Mesenteric fat pad (tissue), 1 donor: ENCODE data around the gene TWIST2. TPM values are rescaled to one million over a fixed set of nuclear protein-coding genes. Genes with fewer than 3 reads are reported as not detected.

Source experiments
- DNase-seq: peaks from one replicate; pipeline ENCODE4 v3.0.0-alpha.2; 2020; ENCODE audit warnings: low spot score
- total RNA-seq: library from RNA; stranded (reverse); fragmentation: NEBNext Ultra II Directional; extraction: Animal tissue kit (Norgen Biotek cat#: 25700); gene quantifications from one replicate; pipeline ENCODE4 v1.2.1, GENCODE V29; 2021
- donor health status: DM: yes; HTN: yes; CAD: no.

The TWIST2 gene
- total RNA-seq, 1 donor from 2014 or later = 73.9 TPM

DNA sequence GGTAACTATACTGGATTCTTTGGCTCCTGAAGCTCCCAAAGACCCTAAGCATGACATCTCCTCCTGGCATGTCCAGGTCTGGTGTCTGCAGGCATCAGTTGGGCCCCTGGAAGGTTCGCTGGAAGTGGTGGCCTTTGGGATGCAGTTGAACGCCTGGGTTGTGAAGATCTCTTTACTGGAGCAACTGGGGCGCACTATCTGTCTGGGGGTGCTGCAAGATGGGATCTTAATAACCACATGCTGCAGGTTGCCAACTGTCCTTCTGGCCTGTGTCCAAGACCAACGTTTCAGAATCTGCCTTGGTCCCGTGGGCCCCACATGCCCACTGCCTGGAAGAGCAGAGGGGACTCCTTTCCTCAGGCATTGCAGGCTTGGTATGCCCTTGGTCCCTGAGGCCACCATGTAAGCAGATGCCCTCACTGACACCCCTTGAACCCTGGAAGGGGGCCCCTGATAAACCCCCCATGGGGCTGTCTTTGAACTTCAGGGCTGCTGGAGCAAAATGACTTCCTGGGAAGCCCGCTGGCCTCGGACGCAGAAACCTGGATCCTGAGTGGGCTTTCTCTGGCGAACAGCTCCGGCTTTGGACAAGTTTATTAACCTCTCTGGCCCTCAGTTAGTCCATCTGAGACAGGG lies 101.9 kb downstream of the TWIST2 start:
- DNase-seq = peak; percentile 80

DNA sequence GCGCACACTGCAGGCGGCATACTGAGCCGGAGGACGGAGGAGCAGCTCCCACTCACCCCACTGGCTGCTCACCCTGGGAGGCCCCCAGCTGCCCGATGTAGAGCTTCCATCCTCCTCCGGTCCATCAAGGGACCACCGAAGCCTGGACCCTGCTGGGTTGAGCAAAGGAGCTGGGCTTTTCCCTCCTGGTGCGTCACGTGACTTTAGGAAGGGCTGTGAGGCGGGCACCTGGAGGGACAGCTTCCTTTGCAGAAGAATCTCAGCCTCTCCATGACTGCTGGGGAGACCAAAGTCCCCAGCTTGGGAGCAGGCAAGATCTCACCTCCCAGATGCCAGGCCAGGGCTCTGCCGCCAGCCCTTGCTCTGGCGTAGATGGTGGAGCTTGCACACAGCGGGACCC lies 102.7 kb downstream of the TWIST2 start:
- peak; percentile 53 for DNase-seq

DNA sequence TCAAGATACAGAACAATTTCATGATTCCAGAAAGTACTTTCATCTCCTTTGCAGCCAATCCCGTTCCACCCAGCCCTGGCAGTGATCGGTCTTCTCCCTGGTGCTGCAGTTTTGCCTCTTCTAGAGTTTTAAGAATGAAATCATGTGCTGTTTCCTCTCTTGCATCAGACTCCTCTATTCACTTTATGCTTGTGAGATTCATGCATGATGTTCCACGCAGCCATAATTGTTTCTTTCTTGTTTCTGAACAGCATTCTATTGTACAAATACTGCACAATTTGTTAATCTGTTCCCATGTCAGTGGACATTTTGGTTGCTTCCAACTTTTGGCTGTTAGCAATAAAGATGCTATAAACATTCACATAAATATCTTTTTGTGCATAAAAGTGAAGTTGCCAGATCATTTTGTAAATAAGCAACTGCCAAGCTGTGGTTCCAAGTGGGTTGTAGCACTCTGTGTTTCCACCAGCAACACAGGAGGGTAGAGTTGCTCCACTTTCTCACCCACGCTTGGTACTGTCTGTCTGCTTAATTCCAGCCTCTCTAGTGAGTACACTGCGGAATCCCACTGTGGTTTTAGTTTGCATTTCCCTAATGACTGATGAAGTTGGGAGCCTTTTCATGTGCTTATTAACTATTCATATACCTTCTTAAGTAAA lies 104.5 kb downstream of the TWIST2 start:
- DNase-seq = no peak

DNA sequence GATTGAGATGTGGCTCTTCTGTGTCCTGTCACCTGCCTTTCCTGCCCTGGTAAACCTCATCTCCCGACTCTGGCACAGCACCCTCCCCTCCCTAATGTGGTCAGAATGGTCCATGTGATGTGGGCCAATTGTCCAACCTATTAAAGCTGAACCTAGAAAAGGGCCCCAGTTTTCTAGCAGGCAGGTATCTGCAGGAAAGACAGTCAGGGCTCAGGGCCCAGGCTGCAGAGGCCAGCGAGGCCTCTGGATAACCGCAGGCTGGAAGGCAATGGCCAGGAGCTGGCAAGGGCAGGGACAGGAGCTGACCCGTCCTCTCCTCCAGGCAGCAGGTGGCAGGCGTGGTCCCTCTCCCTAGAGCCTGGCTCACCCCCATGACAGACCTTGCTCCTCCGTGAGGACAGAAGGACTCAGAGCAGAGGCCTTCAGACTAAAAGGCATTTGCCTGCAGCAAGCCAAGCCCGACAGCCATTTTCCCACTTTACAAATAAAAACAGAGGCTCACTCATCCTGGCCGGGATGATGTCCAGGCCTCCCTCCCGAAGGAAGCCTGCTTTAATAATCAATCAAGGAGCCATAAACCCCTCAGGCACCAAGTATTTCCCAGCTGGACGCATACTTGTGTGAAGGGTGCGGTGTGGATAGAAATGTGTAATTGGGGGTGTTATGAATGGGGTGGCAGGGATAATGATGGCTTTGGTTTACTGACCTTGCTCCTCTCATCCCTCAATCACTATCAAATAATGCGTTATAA lies 107.1 kb downstream of the TWIST2 start:
- DNase-seq = peak; percentile 45

DNA sequence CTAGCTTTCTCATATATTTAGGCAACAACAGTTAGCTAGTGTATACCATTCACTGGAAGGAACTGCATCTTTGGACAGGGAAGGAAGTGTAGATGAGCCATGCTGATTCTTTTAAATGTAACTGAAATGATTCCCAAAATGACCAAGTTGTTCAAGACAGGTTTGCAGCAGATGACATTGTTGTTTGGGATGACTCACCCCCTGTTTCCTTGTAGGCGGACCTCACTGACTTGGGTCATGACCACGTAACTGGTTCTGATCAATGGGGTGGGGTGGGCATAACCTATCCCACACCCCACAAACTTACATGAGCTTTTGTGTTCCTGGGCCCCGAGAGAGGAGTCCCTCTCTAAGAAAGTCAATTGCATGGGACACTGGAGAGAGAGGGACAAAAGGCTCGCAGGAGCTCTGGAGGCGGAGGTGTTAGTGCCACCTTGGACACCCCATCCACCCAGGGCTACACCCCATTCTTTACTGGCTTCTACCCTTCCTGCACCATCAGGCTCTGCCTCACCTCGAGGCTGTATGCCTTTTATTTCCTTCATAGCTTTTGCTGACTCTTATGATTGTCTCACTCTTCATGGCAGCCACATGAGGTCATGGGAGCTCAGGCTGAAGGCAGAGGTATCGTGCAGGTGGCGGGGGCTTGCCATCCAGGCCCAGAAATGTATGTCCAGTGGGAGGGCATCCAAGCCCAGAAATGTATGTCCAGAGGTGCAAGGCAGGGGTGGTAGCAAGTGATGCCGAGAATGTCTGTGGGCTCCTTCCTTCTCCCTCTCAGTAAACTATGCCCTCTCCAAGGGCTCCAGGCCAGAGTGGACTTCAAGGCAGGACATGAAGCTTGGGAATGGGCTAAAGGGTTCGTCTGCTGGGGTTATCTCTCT lies 108.0 kb downstream of the TWIST2 start:
- DNase-seq = peak; percentile 30

DNA sequence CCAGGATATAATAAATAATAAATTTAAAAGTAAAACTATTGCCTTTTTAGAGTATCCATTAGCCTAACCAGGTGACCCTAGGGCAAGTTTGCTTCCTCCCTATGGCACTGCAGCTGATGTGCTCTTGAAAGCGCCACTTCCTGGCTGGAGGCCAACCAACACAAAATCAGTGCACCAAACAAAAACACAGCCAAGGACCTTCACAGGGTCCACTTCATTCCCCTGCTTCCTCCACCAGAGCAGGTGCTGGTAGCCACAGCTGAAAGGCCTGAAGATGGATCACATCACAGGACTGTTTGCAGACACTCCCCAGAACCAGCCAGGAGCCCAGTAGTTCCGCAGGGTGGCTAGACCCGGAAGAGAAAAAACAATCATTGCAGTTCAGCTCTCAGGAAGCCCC lies 108.8 kb downstream of the TWIST2 start:
- no peak for DNase-seq
